HG03095 (cell line): ENCODE measurements around the gene USP9X.
"Not testable (repeated sequence)": the region's sequence is repeated elsewhere in the genome, so short reads cannot be mapped to it uniquely, and the experiment has no call there.

Experiments used
- ATAC-seq: cut with Tn5 transposase; IDR thresholded peaks from one replicate; pipeline ENCODE4 v1.9.1; 2021; ENCODE audit warnings: moderate library complexity; ENCODE audit not compliant: unreplicated experiment

USP9X gene

GRCh38 chrX:41273638-41274037, 188.4 kb downstream of the USP9X start:
- ATAC-seq, result no peak

- no peak for ATAC-seq
These were observed 190.7 kb downstream of the USP9X start for GRCh38 chrX:41275661-41276609.

GRCh38 chrX:41276661-41277506, 191.6 kb downstream of the USP9X start:
- no peak for ATAC-seq

- not testable (repeated sequence) for ATAC-seq
These were observed 197.1 kb downstream of the USP9X start for GRCh38 chrX:41282307-41282706.

- not testable (repeated sequence) for ATAC-seq
These were observed 200.7 kb downstream of the USP9X start for GRCh38 chrX:41285928-41286327.
